Measurements from ENCODE around the gene GLOD5. TPM values are rescaled to one million over a fixed set of nuclear protein-coding genes. Genes with fewer than 3 reads are reported as not detected.

Gene GLOD5
- total and polyA plus RNA-seq, 9 of the 15 experiments (the other 6 are each of a cell fraction or from before 2014, with no cell fraction given) = 0.27 to 4.4 (median 2.2) TPM

DNA sequence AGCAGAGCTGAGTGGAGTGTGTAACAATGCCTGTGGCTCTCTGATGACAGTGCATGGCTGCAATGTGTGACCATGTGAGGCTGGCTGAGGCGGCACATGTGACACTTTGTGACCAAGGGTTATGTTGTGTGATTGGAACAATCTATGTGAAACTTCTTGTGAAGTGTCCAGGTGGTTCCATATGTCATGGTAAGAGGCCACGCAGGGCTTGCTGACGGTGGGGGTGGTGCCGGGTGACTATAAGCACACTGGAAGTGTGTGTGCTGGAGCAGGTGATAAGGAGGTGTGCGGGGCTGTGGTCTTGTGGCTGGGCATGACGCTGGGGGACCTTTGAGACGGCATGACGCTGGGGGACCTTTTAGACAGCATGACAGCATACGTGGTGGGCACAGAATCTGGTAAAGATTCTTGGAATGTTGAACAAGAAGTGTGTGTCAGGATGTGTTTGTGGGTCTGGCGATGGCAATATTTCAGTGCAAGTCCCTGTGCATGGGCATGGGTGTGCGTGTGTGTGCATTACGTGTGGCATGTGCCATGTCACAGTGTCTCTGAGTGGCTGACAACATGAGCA is 32.9 kb downstream of the GLOD5 start (continued):
- TF ChIP-seq SP2 (IDR thresholded peaks at IDR 0.05; ENCODE audit: extremely low read depth, low read depth, low read length, poor library complexity, severe bottlenecking) (no peak), KDM4B (IDR thresholded peaks at IDR 0.05; ENCODE audit: borderline replicate concordance in 2 of 2, low read depth in 1 of 2) (no peak), NCOA6 (IDR thresholded peaks at IDR 0.05) (no peak), BDP1 (IDR thresholded peaks at IDR 0.05; ENCODE audit: insufficient read depth, insufficient read length) (no peak), BRD4 (IDR thresholded peaks at IDR 0.05) (no peak), CREB1 (IDR thresholded peaks at IDR 0.05) (no peak), CREB1 (CRISPR knock-in tag; IDR thresholded peaks at IDR 0.05) (peak; percentile 53; the same call in 1 of the 2 replicates), IRF2 (CRISPR knock-in tag; IDR thresholded peaks at IDR 0.05) (no peak), ZFP36 (IDR thresholded peaks at IDR 0.05; ENCODE audit: low read depth, low read length, partially characterized antibody) (no peak), LCOR (CRISPR knock-in tag; IDR thresholded peaks at IDR 0.05) (no peak; the same call in 1 of the 2 replicates), MEF2D (tag; conservative IDR thresholded peaks at IDR 0.05; ENCODE audit: low read depth) (no peak), ADNP (tag; IDR thresholded peaks at IDR 0.05) (no peak), POU5F1 (IDR thresholded peaks at IDR 0.05; ENCODE audit: borderline replicate concordance, low read depth, low read length, partially characterized antibody) (no peak)
- TF ChIP-seq, protein P1, sequence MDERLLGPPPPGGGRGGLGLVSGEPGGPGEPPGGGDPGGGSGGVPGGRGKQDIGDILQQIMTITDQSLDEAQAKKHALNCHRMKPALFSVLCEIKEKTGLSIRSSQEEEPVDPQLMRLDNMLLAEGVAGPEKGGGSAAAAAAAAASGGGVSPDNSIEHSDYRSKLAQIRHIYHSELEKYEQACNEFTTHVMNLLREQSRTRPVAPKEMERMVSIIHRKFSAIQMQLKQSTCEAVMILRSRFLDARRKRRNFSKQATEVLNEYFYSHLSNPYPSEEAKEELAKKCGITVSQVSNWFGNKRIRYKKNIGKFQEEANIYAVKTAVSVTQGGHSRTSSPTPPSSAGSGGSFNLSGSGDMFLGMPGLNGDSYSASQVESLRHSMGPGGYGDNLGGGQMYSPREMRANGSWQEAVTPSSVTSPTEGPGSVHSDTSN (CRISPR knock-in tag; IDR thresholded peaks at IDR 0.05; ENCODE audit: low read depth) = no peak
- TF ChIP-seq, protein P1 (tag; conservative IDR thresholded peaks at IDR 0.05; ENCODE audit: low read depth) = no peak
- TF ChIP-seq, protein P2, sequence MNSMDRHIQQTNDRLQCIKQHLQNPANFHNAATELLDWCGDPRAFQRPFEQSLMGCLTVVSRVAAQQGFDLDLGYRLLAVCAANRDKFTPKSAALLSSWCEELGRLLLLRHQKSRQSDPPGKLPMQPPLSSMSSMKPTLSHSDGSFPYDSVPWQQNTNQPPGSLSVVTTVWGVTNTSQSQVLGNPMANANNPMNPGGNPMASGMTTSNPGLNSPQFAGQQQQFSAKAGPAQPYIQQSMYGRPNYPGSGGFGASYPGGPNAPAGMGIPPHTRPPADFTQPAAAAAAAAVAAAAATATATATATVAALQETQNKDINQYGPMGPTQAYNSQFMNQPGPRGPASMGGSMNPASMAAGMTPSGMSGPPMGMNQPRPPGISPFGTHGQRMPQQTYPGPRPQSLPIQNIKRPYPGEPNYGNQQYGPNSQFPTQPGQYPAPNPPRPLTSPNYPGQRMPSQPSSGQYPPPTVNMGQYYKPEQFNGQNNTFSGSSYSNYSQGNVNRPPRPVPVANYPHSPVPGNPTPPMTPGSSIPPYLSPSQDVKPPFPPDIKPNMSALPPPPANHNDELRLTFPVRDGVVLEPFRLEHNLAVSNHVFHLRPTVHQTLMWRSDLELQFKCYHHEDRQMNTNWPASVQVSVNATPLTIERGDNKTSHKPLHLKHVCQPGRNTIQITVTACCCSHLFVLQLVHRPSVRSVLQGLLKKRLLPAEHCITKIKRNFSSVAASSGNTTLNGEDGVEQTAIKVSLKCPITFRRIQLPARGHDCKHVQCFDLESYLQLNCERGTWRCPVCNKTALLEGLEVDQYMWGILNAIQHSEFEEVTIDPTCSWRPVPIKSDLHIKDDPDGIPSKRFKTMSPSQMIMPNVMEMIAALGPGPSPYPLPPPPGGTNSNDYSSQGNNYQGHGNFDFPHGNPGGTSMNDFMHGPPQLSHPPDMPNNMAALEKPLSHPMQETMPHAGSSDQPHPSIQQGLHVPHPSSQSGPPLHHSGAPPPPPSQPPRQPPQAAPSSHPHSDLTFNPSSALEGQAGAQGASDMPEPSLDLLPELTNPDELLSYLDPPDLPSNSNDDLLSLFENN (IDR thresholded peaks at IDR 0.05; ENCODE audit: low read depth in 2 of 2, low read length in 2 of 2) = peak in 1 of 2 experiments; percentile 46; a peak in 1 of 4 replicates
- TF ChIP-seq, protein P3, sequence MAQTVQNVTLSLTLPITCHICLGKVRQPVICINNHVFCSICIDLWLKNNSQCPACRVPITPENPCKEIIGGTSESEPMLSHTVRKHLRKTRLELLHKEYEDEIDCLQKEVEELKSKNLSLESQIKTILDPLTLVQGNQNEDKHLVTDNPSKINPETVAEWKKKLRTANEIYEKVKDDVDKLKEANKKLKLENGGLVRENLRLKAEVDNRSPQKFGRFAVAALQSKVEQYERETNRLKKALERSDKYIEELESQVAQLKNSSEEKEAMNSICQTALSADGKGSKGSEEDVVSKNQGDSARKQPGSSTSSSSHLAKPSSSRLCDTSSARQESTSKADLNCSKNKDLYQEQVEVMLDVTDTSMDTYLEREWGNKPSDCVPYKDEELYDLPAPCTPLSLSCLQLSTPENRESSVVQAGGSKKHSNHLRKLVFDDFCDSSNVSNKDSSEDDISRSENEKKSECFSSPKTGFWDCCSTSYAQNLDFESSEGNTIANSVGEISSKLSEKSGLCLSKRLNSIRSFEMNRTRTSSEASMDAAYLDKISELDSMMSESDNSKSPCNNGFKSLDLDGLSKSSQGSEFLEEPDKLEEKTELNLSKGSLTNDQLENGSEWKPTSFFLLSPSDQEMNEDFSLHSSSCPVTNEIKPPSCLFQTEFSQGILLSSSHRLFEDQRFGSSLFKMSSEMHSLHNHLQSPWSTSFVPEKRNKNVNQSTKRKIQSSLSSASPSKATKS (CRISPR knock-in tag; IDR thresholded peaks at IDR 0.05) = no peak
- TF ChIP-seq, protein P4, sequence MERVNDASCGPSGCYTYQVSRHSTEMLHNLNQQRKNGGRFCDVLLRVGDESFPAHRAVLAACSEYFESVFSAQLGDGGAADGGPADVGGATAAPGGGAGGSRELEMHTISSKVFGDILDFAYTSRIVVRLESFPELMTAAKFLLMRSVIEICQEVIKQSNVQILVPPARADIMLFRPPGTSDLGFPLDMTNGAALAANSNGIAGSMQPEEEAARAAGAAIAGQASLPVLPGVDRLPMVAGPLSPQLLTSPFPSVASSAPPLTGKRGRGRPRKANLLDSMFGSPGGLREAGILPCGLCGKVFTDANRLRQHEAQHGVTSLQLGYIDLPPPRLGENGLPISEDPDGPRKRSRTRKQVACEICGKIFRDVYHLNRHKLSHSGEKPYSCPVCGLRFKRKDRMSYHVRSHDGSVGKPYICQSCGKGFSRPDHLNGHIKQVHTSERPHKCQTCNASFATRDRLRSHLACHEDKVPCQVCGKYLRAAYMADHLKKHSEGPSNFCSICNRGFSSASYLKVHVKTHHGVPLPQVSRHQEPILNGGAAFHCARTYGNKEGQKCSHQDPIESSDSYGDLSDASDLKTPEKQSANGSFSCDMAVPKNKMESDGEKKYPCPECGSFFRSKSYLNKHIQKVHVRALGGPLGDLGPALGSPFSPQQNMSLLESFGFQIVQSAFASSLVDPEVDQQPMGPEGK (CRISPR knock-in tag; IDR thresholded peaks at IDR 0.05; ENCODE audit: borderline replicate concordance) = no peak
